CD4-positive, alpha-beta T cell treated with Interleukin-21 for 1 hour (primary cell): ENCODE results near the gene LANCL2.
"Not testable (repeated sequence)": the region's sequence is repeated elsewhere in the genome, so short reads cannot be mapped to it uniquely, and the experiment has no call there.

Experiments
- DNase-seq: peaks from one replicate; pipeline ENCODE4 v3.0.0-alpha.2; 2020

Gene LANCL2

DNA sequence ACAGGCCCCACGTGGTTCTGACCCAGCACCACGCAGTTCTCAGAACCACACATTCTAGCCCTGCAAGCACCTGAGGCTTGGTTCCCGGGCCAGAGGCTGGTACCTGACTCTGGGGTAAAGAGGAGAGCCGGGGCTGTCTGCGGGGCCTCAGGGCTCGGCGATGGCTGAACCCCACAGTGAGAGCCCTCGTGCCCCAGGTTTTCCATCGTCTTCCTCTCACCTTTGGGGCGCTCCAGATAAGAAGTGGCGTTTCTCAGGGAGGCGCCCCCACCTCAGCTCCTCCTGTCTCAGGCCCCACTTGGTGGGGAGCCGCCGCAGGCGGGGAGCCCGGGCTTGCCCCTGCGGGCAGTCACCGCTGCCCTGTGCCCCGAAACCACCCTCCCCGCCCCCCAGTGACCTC, 2.2 kb upstream of the LANCL2 start:
- DNase-seq, result no peak

DNA sequence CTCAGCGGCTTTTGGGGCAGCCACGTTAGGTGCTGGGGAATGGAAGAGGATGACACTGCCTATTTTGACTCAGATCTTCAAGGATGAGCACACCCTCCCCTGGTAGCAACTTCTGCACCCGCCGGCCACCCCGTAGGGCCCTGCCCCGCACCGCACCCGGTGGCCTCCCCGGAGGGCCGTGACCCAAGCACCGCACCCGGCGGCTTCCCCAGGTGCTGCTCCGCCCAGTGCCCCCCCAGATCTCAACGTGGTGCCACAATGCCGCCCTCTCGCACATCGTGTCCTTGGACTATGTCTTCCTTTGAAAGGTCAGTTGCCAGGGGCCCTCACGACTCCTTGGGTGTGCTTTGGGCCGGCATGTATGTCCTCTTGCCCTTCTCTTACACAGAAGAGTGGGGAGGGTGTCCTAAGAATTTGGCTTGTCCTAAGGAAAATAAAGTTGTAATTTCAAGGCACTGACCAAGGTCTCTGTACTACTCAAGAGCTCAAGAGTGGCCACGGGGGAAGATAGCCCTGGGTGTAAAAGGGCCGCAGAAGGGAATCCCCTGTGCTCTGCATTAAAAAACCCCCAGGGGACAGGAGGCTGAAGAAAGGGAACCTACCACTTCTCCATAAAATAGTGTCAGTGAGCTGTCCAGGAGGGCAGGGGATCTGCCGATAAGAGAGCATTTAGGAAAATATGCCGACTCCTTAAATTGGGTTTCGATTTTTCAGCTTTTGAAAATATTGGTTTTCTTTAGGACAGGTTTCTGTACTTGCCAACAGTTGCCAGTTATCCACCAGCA, 1.6 kb upstream of the LANCL2 start:
- no peak for DNase-seq

DNA sequence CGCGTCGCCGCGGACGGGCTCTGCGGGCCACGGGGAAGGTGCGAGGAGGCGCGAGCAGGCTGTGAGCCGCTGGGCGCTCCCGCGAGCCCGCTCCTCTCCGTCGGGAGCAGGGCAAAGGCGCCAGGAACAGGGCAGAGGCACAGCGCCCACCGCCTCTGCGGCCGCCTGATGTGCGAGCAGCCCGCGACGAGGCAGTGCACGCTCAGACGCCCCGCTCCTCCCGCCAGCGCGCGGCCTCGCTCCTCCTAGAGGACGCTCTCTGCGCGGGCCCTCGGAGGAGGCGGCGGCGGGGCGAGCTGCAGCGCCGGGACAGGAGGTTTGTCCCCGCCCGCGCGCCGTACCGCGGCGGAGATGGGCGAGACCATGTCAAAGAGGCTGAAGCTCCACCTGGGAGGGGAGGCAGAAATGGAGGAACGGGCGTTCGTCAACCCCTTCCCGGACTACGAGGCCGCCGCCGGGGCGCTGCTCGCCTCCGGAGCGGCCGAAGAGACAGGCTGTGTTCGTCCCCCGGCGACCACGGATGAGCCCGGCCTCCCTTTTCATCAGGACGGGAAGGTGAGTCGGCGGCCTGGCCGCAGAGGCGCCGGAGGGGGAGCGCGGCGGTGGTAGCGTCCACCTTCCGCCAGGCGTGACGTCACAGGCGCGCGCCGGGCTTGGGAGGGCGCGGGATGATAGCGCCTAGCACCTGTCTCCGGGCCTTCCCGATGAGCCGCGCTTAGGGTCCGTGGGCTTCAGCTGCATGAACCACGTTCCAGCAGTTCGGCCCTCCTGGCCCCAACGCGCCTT, 731 bp downstream of the LANCL2 start:
- DNase-seq, result peak; percentile 95

DNA sequence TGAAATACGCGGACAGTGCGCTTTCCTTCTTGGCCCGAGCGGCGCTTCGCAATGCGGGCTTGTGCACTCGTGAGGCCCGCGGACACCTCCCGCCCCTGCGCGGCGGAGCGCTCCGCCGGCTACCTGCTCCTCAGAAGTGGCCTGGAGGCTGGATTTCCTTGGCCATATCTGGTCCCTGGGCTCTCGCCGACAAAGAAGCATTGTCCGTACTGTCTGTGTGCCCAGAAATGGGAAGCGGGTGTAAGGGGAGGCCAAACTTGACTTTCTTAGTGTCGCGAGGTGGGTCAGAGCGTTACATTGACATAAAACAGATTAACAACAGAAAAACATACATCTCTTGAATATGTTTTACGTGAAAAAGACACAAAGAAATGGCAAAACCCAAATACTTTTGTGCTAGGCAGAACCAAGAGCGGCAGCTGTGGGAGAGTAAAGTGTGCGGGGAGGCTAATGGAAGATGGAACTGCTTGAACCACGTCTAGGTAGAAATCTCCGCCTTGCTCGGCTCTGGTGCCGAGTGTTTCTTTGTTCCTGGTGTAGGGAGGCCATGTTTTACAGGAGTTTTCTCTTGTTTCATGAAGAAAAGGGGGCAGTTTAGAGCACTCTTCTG, 1.4 kb downstream of the LANCL2 start:
- DNase-seq, result peak; percentile 37

DNA sequence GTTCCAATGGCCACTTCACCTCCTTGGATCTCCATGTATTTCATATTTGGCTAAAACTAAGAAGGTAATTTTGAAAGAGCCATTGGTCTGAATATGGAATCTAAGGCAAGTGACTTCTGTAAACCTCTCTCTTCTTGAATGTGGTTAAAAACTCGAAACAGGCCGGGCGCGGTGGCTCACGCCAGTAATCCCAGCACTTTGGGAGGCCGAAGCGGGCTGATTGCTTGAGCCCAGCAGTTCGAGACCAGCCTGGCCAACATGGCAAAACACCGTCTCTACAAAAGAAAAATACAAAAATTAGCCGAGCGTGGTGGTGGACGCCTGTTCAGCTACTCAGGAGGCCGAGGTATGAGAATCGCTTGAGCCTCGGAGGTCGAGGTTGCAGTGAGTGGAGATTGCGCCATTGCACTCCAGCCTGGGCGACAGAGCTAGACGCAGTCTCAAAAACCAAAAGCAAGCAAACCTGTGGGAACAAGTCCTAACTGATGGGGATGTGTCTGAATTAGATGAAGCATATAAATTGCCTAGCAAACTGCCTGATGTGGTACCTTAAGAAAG, 2.2 kb downstream of the LANCL2 start:
- DNase-seq, result no peak

DNA sequence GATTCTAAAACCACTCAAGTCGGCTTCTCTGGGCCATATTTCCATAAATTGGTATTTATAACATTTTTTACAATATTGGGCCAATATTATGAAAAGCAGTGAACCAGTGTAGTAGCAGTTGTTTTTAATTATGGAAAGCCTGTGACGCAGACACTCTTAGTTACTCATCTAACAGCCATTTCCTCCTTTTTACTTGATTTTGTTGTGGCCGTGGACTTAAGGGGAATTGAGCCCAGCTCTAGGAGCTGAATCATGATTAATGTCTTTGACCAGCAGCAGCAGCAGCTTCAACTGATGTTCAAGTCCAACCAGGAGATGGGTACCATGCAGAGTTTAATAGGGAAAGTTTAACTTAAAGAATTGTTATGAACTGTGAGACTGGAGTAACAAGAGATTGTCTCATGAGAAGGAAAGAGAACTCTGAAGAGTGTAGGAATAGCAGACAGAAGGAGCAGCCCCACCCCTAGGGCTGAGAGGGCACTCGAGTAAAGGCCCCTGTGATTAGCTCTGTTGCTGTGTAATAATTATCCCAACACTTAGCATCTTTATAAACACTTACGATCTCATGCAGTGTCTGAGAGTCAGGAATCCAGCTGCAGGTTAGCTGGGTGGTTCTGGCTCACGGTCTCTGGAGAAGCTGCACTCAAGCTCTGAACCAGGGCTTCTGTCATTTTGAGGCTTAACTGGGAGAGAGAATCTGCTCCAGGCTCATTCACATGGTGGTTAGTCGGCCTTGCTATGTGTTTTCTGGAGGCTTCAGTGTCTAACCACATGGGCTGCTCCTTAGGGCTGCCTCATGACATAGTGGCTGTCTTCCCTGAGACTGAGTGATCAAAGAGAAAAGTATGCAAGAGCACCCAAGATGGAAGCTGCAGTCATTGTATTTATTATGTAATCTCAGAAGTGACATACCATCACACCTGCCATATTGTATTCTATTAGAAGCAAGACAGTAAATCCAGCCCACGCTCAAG, 4.6 kb downstream of the LANCL2 start:
- no peak for DNase-seq

DNA sequence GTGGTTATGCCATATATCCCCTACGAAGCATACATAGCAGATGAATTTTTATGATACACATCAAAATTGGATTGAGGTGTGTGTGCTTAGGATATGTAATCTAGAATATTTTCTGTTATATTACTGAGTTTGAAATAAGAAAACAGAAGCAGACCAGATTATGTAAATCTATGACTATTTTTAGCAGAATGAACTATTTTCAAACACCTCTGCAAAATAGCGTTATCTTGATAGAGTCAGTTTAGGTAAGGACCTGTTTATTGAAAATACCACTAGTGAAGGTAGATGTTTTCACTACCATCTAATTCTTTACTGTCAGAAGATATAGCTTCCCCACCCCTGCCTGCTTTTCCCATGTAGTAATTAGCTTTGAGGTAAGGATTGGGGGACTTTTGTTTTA, 9.1 kb downstream of the LANCL2 start:
- DNase-seq, result no peak

DNA sequence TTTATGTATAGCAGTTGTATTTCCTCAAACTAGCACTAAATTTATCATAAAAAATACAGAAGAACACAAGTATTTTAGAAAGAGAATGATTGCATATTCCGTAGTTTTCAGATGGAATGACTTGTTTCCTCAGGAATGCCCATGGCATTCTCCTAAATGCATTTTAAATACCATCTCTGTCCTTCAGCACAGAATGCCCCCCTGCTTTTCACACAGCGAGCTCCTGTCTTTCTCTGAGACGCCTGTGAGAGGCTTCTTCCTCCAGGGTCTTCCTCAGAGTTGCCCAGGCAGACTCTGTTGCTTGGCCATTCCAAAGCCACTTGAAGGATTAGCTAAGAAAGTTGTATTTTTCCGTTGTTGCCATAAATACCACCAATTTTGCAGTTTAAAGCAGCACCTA, 10.1 kb downstream of the LANCL2 start:
- DNase-seq, result no peak

DNA sequence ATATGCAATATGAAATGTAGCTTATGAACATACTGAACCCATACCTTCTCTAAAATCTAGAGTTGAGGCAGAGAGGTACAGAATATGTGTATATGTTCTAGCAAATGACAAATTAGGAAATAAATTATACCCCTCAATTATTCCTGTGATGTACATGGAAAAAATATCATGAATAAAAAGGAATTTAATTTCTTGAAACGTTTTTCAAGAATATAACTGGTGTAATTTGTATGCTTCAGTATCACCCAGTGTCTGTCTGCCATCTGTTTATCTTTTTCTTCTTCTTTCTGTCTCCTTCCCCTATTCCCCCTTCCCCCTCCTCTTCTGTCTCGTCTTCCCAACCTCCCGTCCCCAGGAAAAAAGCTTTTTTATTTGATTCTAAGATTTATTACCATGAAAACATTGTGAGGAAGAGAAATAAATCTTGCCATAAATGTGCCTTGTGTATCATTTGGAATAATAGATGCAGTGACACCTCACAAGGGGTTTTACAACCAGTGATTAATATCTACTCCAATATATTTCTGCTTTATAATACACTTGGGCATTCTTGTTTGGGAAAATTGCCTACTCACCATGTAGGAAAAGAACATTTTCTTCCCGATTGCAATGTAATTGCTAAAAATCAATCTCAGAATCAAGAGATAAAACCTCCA, 12.2 kb downstream of the LANCL2 start:
- DNase-seq, result no peak

DNA sequence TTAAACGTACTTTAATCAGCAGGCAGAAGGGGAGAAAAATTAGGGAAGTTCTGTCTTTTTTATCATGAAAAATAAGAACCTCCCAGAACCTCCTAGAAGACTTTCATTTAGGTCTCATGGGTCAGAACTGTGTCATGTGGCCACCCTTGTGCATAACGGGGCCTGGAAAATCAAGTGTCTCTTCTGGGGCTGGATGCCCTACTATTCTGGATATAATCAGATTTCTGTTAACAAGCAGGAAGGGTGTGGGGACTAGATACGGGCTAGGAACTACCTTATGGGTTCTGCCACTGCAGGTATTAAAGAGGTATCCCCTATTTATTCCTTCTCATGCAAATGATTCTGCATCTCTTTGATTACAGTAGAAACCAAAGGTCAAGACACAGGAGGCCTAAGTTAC, 14.1 kb downstream of the LANCL2 start:
- DNase-seq, result no peak

DNA sequence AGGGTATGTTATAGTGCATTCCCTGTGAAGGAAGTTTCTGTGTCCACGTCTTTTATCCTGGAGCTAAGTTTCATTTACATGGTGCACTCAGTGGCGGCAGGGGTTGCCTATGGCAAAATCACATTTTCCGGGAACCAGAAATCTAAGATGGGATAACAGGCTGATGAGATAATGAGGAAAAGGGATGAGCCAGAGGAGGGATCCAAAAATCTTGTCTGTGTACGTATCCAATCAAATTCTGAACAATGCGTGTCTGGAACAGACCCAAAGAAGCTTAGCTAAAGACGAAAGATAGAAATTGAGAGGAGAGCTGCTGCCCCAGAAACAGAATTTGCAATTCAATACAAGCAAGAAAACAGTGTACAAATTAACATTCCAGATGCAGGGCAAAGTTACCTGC, 16.1 kb downstream of the LANCL2 start:
- no peak for DNase-seq

DNA sequence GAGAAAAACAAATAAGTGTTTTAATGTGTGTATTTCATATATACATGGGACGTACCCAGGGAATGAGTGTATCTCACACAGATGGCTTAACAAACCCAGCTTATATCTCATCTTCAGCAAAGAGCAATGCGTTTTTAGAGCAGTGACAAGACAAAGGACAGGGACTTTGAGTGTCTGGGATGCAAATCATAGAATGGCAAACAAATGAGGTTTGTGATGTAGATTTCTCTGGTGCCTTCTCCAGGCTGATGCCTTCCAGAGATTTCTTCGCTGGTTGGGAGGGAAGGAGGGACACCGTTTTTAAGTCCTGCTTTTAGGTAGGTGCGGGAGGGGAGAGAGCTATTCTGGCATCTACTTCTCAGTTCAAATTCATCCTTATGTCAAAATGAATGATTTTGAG, 16.6 kb downstream of the LANCL2 start:
- DNase-seq, result no peak

DNA sequence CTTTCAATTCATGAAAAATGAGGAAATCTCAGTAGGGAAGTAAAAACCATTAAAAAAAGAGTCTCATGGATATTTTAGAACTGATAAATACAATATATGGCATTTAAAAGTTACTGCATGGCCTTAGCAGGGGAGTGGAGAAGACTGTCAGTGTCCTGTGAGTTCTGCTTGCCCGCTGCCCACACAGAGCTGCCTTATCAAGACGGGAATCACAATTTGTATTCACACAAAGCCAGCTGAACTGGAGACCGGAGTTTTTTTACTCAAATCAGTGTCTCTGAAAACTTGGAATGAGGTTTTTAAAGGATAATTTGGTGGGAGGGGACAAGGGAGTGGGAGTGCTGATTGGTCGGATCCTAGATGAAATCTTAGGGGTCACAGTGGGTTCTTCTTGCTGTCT, 17.1 kb downstream of the LANCL2 start:
- DNase-seq, result no peak

DNA sequence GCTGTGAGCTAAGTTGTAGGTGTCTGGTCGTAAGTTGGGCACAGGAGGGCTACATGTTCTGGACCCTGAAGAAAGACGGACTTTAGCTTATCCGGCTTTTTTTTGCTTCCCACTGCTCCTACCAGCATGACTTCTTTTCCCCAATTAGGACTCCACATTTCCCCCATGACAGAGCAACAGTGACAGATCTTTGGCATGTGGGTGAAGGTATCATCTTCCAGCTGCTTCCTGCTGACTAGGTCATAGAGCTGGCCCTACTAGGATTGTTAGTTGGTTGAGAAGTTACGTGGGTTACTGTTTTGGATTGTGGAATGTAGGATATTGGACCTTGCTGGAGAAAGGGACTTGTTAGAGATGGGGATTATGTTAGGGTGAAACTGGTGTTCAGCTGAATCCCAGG, 21.4 kb downstream of the LANCL2 start:
- no peak for DNase-seq

DNA sequence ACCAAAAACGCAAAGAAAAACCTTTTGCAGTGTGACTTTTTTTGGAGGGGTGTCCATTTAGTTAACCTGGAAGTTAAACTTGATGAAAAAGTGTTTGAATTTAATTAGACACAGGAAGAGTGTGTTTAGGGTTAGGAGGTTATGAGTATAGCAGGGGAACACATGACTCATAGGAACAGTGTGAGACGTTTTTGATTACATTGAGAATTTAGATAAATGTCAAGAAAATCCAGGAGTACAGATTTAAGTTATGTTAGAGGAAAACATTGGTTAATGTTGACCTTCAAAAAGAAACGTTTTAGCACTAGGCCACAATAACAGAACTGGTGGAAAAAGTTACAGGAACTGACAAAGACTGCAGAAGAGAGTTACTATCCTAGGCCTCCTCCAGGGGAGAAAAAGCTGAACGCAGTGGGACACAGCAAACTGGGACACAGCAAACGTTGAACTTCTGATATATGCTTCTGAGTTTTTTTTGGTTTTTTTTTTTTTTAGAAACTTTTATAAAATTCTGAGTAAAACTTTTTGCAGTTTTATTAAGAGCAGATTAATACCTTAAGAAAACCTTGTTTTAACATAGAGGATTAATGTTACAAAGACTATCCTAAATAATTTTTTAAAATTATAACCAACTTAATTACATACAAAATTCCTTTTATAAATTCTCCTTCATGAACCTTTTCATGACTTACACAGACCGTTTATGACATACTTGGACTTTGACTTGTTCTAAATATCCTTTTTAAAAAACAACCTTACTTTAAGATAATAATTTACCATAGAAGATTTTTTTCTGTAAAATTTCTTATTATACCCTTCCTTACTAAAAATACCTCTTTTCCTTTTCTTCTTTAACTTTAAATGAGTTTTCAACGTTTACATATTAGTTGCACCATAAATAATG, 22.2 kb downstream of the LANCL2 start:
- DNase-seq, result no peak

DNA sequence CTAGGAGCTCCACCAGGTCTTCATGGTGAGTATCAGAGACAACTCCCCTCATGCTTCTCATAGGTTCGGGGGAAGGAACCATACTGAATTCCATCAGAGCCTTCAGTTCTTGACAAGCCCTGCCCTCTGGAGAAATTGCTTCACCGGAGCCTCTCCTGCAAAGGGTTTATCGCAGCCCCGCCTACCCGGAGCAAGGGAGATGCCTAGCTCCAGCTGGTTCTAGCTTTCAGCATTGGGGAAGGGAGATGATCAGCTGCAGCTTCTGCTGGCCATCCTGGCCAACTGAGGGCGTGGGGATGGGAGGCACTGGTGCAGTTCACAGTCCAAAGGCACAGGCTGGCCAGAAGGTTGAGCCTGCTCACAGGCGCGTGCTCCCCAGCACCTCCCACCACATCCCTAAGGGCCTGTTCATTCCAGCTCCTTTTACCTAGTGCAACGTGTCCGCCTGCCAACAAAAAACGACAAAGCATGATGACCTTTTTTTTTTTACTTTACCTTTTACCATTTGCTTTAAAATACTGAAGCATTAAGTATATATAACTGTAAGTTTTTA, 31.2 kb downstream of the LANCL2 start:
- DNase-seq, result no peak

DNA sequence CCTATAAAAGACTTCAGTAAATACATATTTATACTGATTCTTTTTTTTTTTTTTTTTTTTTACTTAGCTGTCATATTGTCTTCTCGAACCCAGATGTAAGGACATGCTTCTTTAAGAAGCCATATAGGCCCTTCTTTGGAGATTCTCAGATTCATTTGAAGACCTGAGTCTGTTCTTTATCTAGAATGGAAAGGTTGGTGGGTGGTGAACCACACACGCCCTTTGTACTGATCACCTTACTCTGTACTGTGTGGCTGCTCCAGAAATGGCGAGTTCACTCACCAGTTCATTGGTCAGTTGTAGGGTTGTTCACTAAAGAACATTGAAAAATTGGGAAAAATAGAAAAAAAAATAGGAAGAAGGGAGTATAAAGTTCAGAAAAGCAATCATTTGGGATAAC, 32.5 kb downstream of the LANCL2 start:
- no peak for DNase-seq

DNA sequence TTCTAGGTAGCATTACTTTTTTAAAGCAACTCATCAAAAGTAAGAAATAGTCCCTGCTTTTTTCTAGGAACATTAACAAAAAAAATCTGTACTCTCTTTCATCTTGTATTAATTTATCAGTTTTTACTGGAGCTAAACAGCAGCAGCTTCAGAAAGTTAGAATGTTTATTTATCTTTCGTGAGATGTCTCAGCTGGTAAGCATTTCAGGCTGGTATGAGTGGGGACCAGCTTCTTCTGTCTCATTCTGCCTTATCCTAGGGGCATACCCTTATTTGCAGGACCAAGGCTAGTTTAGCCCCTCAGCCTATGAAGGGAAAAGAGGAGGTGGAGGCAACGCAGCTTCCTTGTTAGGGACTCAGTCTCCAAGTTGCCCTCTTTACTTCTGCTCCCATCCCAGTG, 35.1 kb downstream of the LANCL2 start:
- DNase-seq, result no peak

DNA sequence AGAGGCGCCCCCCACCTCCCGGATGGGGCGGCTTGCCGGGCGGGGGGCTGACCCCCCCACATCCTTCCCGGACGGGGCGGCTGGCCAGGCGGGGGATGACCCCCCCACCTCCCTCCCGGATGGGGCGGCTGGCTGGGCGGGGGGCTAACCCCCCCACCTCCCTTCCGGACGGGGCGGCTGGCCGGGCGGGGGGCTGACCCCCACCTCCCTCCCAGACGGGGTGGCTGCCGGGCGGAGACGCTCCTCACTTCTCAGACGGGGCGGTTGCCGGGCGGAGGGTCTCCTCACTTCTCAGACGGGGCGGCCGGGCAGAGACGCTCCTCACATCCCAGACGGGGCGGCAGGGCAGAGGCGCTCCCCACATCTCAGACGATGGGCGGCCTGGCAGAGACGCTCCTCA, 37.4 kb downstream of the LANCL2 start:
- not testable (repeated sequence) for DNase-seq

DNA sequence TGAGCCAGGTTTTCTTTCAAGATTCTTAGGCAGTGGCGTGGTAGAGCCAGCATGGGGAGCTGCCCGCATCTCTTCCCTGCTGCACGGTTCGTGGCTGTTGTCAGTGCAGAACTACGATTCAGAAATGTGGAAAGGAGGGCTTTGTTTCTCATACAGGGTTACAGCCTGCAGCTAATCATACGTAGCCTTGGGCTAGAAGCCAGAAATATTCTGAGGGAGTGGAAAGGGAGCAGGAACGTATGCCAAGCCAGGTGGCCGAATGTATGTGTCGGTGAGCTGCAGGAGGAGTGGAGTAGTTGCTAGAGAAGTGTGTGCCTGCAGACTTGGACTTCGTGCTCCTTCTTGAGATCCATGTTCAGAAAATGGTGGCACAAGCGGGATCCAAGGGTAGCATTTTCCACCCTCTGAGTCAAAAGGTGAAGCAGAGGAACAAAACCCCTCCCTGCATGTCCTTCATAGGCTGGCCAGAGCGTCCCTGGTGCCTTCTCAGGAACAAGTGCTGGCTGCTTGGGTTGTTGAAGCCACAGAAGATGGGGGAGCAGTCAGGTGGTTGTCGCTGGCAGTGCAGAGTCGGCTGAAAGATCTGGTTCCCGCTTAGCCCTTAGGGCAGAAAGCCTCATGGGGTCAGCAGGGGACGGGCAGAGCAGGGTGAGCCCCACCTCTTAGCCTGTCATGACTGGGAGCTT, 40.9 kb downstream of the LANCL2 start:
- no peak for DNase-seq
